ENCODE data around the gene CLMN. TPM values are rescaled to one million over a fixed set of nuclear protein-coding genes. Genes with fewer than 3 reads are reported as not detected.
"Not testable (repeated sequence)": the region's sequence is repeated elsewhere in the genome, so short reads cannot be mapped to it uniquely, and the experiment has no call there.

Gene CLMN
- total RNA-seq, 1 donor from 2014 or later, result 3.9 TPM

- TF ChIP-seq CTCF (IDR thresholded peaks at IDR 0.05; ENCODE audit: insufficient read depth, low read length, severe bottlenecking), result no peak
- FAIRE-seq, result no peak
- no peaks in the 10 kb centered on the region for H3K36me3 ChIP-seq (ENCODE audit: control insufficient read depth, insufficient read depth, low read length)
- no peak for DNase-seq (ENCODE audit: low read depth)
- H3K27me3 ChIP-seq (ENCODE audit: control insufficient read depth, insufficient read depth, low read length), result no peaks in the 10 kb centered on the region
- no peak overlapping the region for H3K4me3 ChIP-seq (ENCODE audit: low read depth, low read length)
Observed at GRCh38 chr14:95143808-95144620, 175.7 kb downstream of the CLMN start.

GRCh38 chr14:95142208-95142607, 177.5 kb downstream of the CLMN start:
- no peak for DNase-seq (ENCODE audit: low read depth)
- no peak for FAIRE-seq
- Histone ChIP-seq H3K4me3 (ENCODE audit: low read depth, low read length) (no peak overlapping the region), H3K27me3 (ENCODE audit: control insufficient read depth, insufficient read depth, low read length) (no peaks in the 10 kb centered on the region), H3K36me3 (ENCODE audit: control insufficient read depth, insufficient read depth, low read length) (no peaks in the 10 kb centered on the region)
- no peak for TF ChIP-seq CTCF (IDR thresholded peaks at IDR 0.05; ENCODE audit: insufficient read depth, low read length, severe bottlenecking)

- no peak for FAIRE-seq
- Histone ChIP-seq H3K36me3 (ENCODE audit: control insufficient read depth, insufficient read depth, low read length) (no peaks in the 10 kb centered on the region), H3K4me3 (ENCODE audit: low read depth, low read length) (no peak overlapping the region), H3K27me3 (ENCODE audit: control insufficient read depth, insufficient read depth, low read length) (no peaks in the 10 kb centered on the region)
- TF ChIP-seq CTCF (IDR thresholded peaks at IDR 0.05; ENCODE audit: insufficient read depth, low read length, severe bottlenecking), result no peak
- DNase-seq (ENCODE audit: low read depth), result no peak
Observed at GRCh38 chr14:95141684-95142083, 178.0 kb downstream of the CLMN start.

GRCh38 chr14:95140060-95140858, 179.4 kb downstream of the CLMN start:
- Histone ChIP-seq H3K4me3 (ENCODE audit: low read depth, low read length) (no peak overlapping the region), H3K36me3 (ENCODE audit: control insufficient read depth, insufficient read depth, low read length) (no peaks in the 10 kb centered on the region), H3K27me3 (ENCODE audit: control insufficient read depth, insufficient read depth, low read length) (no peaks in the 10 kb centered on the region)
- DNase-seq (ENCODE audit: low read depth), result peak; percentile 87
- no peak for TF ChIP-seq CTCF (IDR thresholded peaks at IDR 0.05; ENCODE audit: insufficient read depth, low read length, severe bottlenecking)
- FAIRE-seq, result no peak

GRCh38 chr14:95138876-95139275, 180.8 kb downstream of the CLMN start:
- FAIRE-seq, result no peak

GRCh38 chr14:95138455-95138854, 181.3 kb downstream of the CLMN start:
- H3K4me3 ChIP-seq (ENCODE audit: low read depth, low read length); DNase-seq (ENCODE audit: low read depth); H3K27me3 ChIP-seq (ENCODE audit: control insufficient read depth, insufficient read depth, low read length); H3K36me3 ChIP-seq (ENCODE audit: control insufficient read depth, insufficient read depth, low read length); FAIRE-seq: not testable (repeated sequence)

More at GRCh38 chr14:95138876-95139275, 180.8 kb downstream of the CLMN start:
- TF ChIP-seq CTCF (IDR thresholded peaks at IDR 0.05; ENCODE audit: insufficient read depth, low read length, severe bottlenecking), result no peak
- H3K27me3 ChIP-seq (ENCODE audit: control insufficient read depth, insufficient read depth, low read length), result no peaks in the 10 kb centered on the region
- no peak for DNase-seq (ENCODE audit: low read depth)
- H3K36me3 ChIP-seq (ENCODE audit: control insufficient read depth, insufficient read depth, low read length), result no peaks in the 10 kb centered on the region
- no peak overlapping the region for H3K4me3 ChIP-seq (ENCODE audit: low read depth, low read length)
